CD14-positive monocyte (primary cell): ENCODE measurements around the gene PMFBP1. TPM values are rescaled to one million over a fixed set of nuclear protein-coding genes. Genes with fewer than 3 reads are reported as not detected.

Experiments used
- DNase-seq, 3 donors: peaks; one replicate each; pipeline ENCODE4 v3.0.0-alpha.2; 2011 to 2022
- H2AFZ ChIP-seq: 2 replicates; pipeline ENCODE4 v1.6.0; 2012; ENCODE audit warnings: mild to moderate bottlenecking, low read depth, low read length, inconsistent platforms; ENCODE audit not compliant: insufficient read depth, poor library complexity, severe bottlenecking
- H3K27ac ChIP-seq, 2 donors: 1 replicate in 1 of 2; 2 replicates in 1 of 2; pipeline ENCODE4 v1.5.1; 2012 to 2013; ENCODE audit warnings: low read length in 2 of 2, control low read depth in 1 of 2, inconsistent platforms in 1 of 2, low read depth in 1 of 2, mild to moderate bottlenecking in 1 of 2
- H3K27me3 ChIP-seq, 2 donors: one replicate each; pipeline versions ENCODE4 v1.6.0 to v1.6.1; 2011 to 2013; ENCODE audit warnings: low read length in 2 of 2; ENCODE audit not compliant: control insufficient read depth in 2 of 2, insufficient read depth in 2 of 2
- H3K36me3 ChIP-seq, 2 donors: replicated peaks in 1 of 2; 1 replicate in 1 of 2; 2 replicates in 1 of 2; pipeline versions ENCODE4 v1.5.1 to v1.6.1; 2012 to 2013; ENCODE audit warnings: low read length in 2 of 2, control low read depth in 1 of 2, inconsistent platforms in 1 of 2, mild to moderate bottlenecking in 1 of 2; ENCODE audit not compliant: insufficient read depth in 2 of 2, control insufficient read depth in 1 of 2
- H3K4me1 ChIP-seq, 2 donors: 1 replicate in 1 of 2; 2 replicates in 1 of 2; pipeline versions ENCODE4 v1.5.1 to v1.6.1; 2012 to 2013; ENCODE audit warnings: low read length in 2 of 2, control low read depth in 1 of 2, inconsistent platforms in 1 of 2, mild to moderate bottlenecking in 1 of 2, moderate library complexity in 1 of 2; ENCODE audit not compliant: insufficient read depth in 2 of 2, control insufficient read depth in 1 of 2
- H3K4me2 ChIP-seq: replicated peaks from 2 replicates; pipeline ENCODE3; 2012; ENCODE audit warnings: low read length, moderate library complexity, mild to moderate bottlenecking; ENCODE audit not compliant: poor library complexity, severe bottlenecking; ENCODE audit errors: extremely low read depth
- H3K4me3 ChIP-seq, 3 experiments: fragments of 200-600 bp in 1 of 3; sonication (generic) in 1 of 3; replicated peaks in 1 of 3; 1 replicate in 2 of 3; 2 replicates in 1 of 3; pipeline ENCODE4 v1.5.1; 2011 to 2013; ENCODE audit warnings: low read length in 3 of 3, mild to moderate bottlenecking in 3 of 3, control low read depth in 2 of 3, low read depth in 2 of 3, inconsistent platforms in 1 of 3, moderate library complexity in 1 of 3
- H3K79me2 ChIP-seq: 2 replicates; pipeline ENCODE4 v1.6.0; 2012; ENCODE audit warnings: mild to moderate bottlenecking, control low read depth, inconsistent platforms, low read length, moderate library complexity; ENCODE audit not compliant: insufficient read depth
- H3K9ac ChIP-seq: 2 replicates; pipeline ENCODE4 v1.6.0; 2017; ENCODE audit warnings: low read length, mild to moderate bottlenecking; ENCODE audit not compliant: insufficient read depth, poor library complexity, severe bottlenecking
- H3K9me3 ChIP-seq, 2 donors: replicated peaks in 1 of 2; 1 replicate in 1 of 2; 2 replicates in 1 of 2; pipeline versions ENCODE4 v1.5.1 to v1.6.1; 2012 to 2013; ENCODE audit warnings: low read length in 2 of 2, control low read depth in 1 of 2; ENCODE audit not compliant: control insufficient read depth in 1 of 2, insufficient read depth in 1 of 2
- H4K20me1 ChIP-seq: 2 replicates; pipeline ENCODE4 v1.6.0; 2012; ENCODE audit warnings: mild to moderate bottlenecking, low read length, control low read depth, moderate library complexity; ENCODE audit not compliant: insufficient read depth
- H3K27ac Mint-ChIP-seq, 7 donors: one replicate each; pipeline ENCODE4 v1.8.0; 2020; ENCODE audit warnings: mild to moderate bottlenecking in 7 of 7, mixed read lengths in 7 of 7, moderate library complexity in 6 of 7, inconsistent platforms in 2 of 7
- H3K27me3 Mint-ChIP-seq, 3 donors: one replicate each; pipeline ENCODE4 v1.8.0; 2021 to 2022; ENCODE audit warnings: low read depth in 3 of 3, mild to moderate bottlenecking in 3 of 3, mixed read lengths in 3 of 3, moderate library complexity in 3 of 3, inconsistent platforms in 1 of 3
- H3K36me3 Mint-ChIP-seq, 2 donors: one replicate each; pipeline ENCODE4 v1.8.0; 2020; ENCODE audit warnings: mixed read lengths in 2 of 2, inconsistent platforms in 1 of 2, mild to moderate bottlenecking in 1 of 2
- H3K4me1 Mint-ChIP-seq: one replicate; pipeline ENCODE4 v1.8.0; 2020; ENCODE audit warnings: mild to moderate bottlenecking, mixed read lengths
- H3K4me3 Mint-ChIP-seq, 2 donors: one replicate each; pipeline ENCODE4 v1.8.0; 2020; ENCODE audit warnings: mild to moderate bottlenecking in 2 of 2, mixed read lengths in 2 of 2, moderate library complexity in 1 of 2
- H3K9me3 Mint-ChIP-seq, 7 donors: one replicate each; pipeline ENCODE4 v1.8.0; 2020 to 2022; ENCODE audit warnings: mixed read lengths in 7 of 7, mild to moderate bottlenecking in 6 of 7, moderate library complexity in 6 of 7, inconsistent platforms in 2 of 7
- WGBS: methylation state at CpG from one replicate; pipeline ENCODE4 v1.1.5; 2013; ENCODE audit warnings: missing lambda C conversion rate; ENCODE audit not compliant: insufficient coverage; 5-methylcytosine and 5-hydroxymethylcytosine counted together
- intact Hi-C, 2 donors: fragments of 100-400 bp; cut with micrococcal nuclease; formaldehyde crosslinking; loops; one replicate each; pipeline versions ENCODE4 v1.15.0 to v1.15.1; 2023
- polyA plus RNA-seq, 3 donors: library from polyadenylated mRNA; depleted of rRNA in 1 of 3; unstranded in 2 of 3; stranded (reverse) in 1 of 3; fragments of 300-500 nt in 2 of 3; fragments of >200 nt in 1 of 3; fragmentation: Illumina TruSeq in 2 of 3; gene quantifications; 1 replicate in 2 of 3; 2 replicates in 1 of 3; pipeline ENCODE4 v1.2.3, GENCODE V29; 2012 to 2021
- TF ChIP-seq, protein P1 (sequence below): fragments of 200-600 bp; IDR thresholded peaks from one replicate; pipeline ENCODE4 v1.8.0; 2022; ENCODE audit warnings: antibody characterized with exemption, mild to moderate bottlenecking

Gene PMFBP1
- polyA plus RNA-seq, 3 donors, result 0.15 to 0.87 (median 0.18) TPM

DNA sequence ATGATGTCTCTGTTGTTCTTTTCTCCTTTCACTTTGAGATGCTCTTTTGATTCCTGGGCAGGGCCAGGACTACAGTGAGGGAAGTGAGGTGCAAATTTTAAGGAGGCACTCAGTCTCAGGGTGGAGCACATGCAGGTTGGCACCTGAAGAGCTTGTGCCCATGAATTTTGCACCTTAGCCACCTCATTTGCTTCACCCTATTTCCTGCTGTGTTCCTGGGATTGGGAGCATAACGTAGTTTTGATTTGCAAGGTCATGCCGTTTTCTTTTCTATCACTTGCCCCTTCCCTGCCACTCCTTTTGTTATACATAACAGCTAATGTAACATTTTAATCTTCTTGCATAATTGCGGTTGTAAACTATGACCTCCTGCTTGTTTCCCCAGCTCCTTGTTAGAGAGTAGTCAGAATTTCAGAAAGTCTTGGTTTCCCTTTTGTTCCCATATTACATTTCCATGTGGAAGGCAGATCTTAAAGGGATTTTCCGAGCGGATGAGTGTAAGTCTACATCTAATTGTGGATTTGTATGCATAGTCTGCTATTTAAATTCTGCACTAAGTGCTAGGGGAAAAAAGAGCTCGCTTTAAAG lies 9.8 kb downstream of the PMFBP1 start:
- Mint-ChIP-seq H3K9me3 (peaks cover 7 to 15% (median 13%) of the 10 kb centered on the region in 7 donors), H3K4me3 (no peak overlapping the region), H3K27ac (peak overlapping the region in 1 of 7 donors; percentile 37), H3K27me3 (peaks cover 0 to 1% (median 0%) of the 10 kb centered on the region in 3 donors), H3K4me1 (peaks cover 8% of the 10 kb centered on the region), H3K36me3 (peaks cover 3 to 12% of the 10 kb centered on the region in 2 donors)
- Histone ChIP-seq H3K9ac (no peak overlapping the region), H4K20me1 (no peaks in the 10 kb centered on the region), H3K4me3 (no peak overlapping the region), H3K4me1 (no peaks in the 10 kb centered on the region), H3K27ac (no peak overlapping the region), H3K79me2 (no peaks in the 10 kb centered on the region), H3K27me3 (no peaks in the 10 kb centered on the region), H3K36me3 (no peaks in the 10 kb centered on the region), H3K9me3 (peaks cover 13 to 15% of the 10 kb centered on the region in 2 donors), H3K4me2 (no peak overlapping the region), H2AFZ (no peak overlapping the region)
- 67% methylated on average over 1 of the region's 6 CpGs for WGBS
- TF ChIP-seq, protein P1, sequence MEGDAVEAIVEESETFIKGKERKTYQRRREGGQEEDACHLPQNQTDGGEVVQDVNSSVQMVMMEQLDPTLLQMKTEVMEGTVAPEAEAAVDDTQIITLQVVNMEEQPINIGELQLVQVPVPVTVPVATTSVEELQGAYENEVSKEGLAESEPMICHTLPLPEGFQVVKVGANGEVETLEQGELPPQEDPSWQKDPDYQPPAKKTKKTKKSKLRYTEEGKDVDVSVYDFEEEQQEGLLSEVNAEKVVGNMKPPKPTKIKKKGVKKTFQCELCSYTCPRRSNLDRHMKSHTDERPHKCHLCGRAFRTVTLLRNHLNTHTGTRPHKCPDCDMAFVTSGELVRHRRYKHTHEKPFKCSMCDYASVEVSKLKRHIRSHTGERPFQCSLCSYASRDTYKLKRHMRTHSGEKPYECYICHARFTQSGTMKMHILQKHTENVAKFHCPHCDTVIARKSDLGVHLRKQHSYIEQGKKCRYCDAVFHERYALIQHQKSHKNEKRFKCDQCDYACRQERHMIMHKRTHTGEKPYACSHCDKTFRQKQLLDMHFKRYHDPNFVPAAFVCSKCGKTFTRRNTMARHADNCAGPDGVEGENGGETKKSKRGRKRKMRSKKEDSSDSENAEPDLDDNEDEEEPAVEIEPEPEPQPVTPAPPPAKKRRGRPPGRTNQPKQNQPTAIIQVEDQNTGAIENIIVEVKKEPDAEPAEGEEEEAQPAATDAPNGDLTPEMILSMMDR, result no peak
- no peak for DNase-seq
- intact Hi-C loops, result loop anchor here in 1 of 2 donors (10.0 kb wide), 1 partner anchor 53 kb away; no protein-coding TSS in a partner anchor

DNA sequence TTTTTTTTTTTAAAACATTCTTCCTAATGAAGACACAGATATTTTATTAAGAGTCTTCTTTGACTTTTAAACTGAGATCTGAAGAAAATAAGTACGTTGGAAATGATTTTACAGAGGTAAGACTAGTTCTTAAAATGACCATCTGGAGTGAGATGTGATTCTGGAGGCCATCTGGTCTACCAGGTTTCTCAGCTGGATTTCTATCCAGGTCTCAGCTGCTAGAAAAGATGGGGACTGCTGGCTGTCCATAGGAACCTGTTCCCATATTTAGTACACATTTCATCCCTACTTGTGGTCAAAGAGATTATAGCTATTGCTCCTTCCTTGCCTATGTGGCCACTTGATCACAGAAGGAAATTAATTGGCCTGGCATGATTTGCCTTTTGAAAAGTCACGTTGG lies 12.2 kb downstream of the PMFBP1 start:
- no peak overlapping the region for H3K27ac Mint-ChIP-seq
- no peak for DNase-seq

More for the DNA sequence above, 12.2 kb downstream of the PMFBP1 start:
- intact Hi-C loops, result loop anchor here in 1 of 2 donors (10.0 kb wide), 1 partner anchor 55 kb away; no protein-coding TSS in a partner anchor
- no peaks in the 10 kb centered on the region for H3K27me3 ChIP-seq
- Mint-ChIP-seq H3K27me3 (peaks cover 0 to 1% (median 0%) of the 10 kb centered on the region in 3 donors), H3K4me1 (peaks cover 6% of the 10 kb centered on the region), H3K36me3 (peaks cover 3 to 9% of the 10 kb centered on the region in 2 donors), H3K9me3 (peaks cover 0 to 3% (median 0%) of the 10 kb centered on the region in 7 donors), H3K4me3 (no peak overlapping the region)
- no peak overlapping the region for H2AFZ ChIP-seq
- no peaks in the 10 kb centered on the region for H3K9me3 ChIP-seq
- no peak overlapping the region for H3K27ac ChIP-seq
- WGBS, result no CpG with 5 or more reads among the region's 2 CpGs
- H3K36me3 ChIP-seq, result no peaks in the 10 kb centered on the region
- no peaks in the 10 kb centered on the region for H3K79me2 ChIP-seq
- TF ChIP-seq, protein P1, result no peak
- no peaks in the 10 kb centered on the region for H4K20me1 ChIP-seq
- no peak overlapping the region for H3K9ac ChIP-seq
- H3K4me2 ChIP-seq, result no peak overlapping the region
- no peak overlapping the region for H3K4me3 ChIP-seq
- H3K4me1 ChIP-seq, result no peaks in the 10 kb centered on the region
